Vagina (tissue), 2 donors: ENCODE measurements around the gene ZNF385B. TPM values are rescaled to one million over a fixed set of nuclear protein-coding genes. Genes with fewer than 3 reads are reported as not detected.

Source experiments
- DNase-seq, 2 donors: peaks; one replicate each; pipeline ENCODE4 v3.0.0-alpha.2; 2017; ENCODE audit errors: extremely low spot score in 2 of 2
- H3K27ac ChIP-seq: fragments of 200-600 bp; sonication (generic); one replicate; pipeline ENCODE4 v1.5.1; 2019
- H3K27me3 ChIP-seq: fragments of 200-600 bp; sonication (generic); one replicate; pipeline ENCODE4 v1.5.1; 2019
- H3K36me3 ChIP-seq, 2 donors: fragments of 200-600 bp; sonication (generic); one replicate each; pipeline ENCODE4 v1.5.1; 2017 to 2019
- H3K4me1 ChIP-seq: fragments of 200-600 bp; sonication (generic); one replicate; pipeline ENCODE4 v1.5.1; 2019
- H3K4me3 ChIP-seq, 2 donors: fragments of 200-600 bp; sonication (generic); 1 replicate in 1 of 2; 2 replicates in 1 of 2; pipeline ENCODE4 v1.5.1; 2016 to 2019
- H3K9me3 ChIP-seq: fragments of 200-600 bp; sonication (generic); one replicate; pipeline ENCODE4 v1.5.1; 2019
- CTCF ChIP-seq, 3 experiments: fragments of 450-650 bp in 2 of 3; fragments of 200-600 bp in 1 of 3; sonication (generic) in 1 of 3; IDR thresholded peaks; one replicate each; pipeline ENCODE4 v1.5.1; 2017 to 2019; ENCODE audit warnings: antibody characterized with exemption in 3 of 3, mild to moderate bottlenecking in 2 of 3, moderate library complexity in 2 of 3
- POLR2A ChIP-seq, 2 donors: fragments of 450-650 bp; IDR thresholded peaks; one replicate each; pipeline ENCODE4 v1.6.1; 2017; ENCODE audit warnings: antibody characterized with exemption in 2 of 2, mild to moderate bottlenecking in 2 of 2, moderate library complexity in 2 of 2
- POLR2AphosphoS5 ChIP-seq, 2 donors: sonication (generic); formaldehyde crosslinking; IDR thresholded peaks; one replicate each; pipeline ENCODE4 v1.9.0; 2017; ENCODE audit warnings: antibody characterized with exemption in 2 of 2, mild to moderate bottlenecking in 2 of 2, low read depth in 1 of 2; ENCODE audit not compliant: insufficient read depth in 1 of 2
- intact Hi-C: fragments of 100-400 bp; cut with DNase I; formaldehyde crosslinking; loops from one replicate; pipeline ENCODE4 v1.15.1; 2023
- total RNA-seq: library from RNA; depleted of rRNA; stranded (reverse); fragments of >200 nt; gene quantifications from one replicate; pipeline ENCODE4 v1.2.3, GENCODE V29; 2016

Gene ZNF385B
- total RNA-seq, 1 donor from 2014 or later, result 11.5 TPM

GRCh38 chr2:179512281-179513035, 349.0 kb downstream of the ZNF385B start:
- H3K9me3 ChIP-seq, result no peaks in the 10 kb centered on the region
- intact Hi-C loops, result no loop called here
- TF ChIP-seq CTCF (IDR thresholded peaks at IDR 0.05) (no peak), POLR2A (IDR thresholded peaks at IDR 0.05) (no peak), POLR2AphosphoS5 (IDR thresholded peaks at IDR 0.05; ENCODE audit: insufficient read depth in 1 of 2, low read depth in 1 of 2) (no peak)
- H3K4me1 ChIP-seq, result no peaks in the 10 kb centered on the region
- H3K36me3 ChIP-seq, result no peaks in the 10 kb centered on the region
- DNase-seq, result no peak
- H3K27ac ChIP-seq, result no peak overlapping the region
- no peaks in the 10 kb centered on the region for H3K27me3 ChIP-seq
- no peak overlapping the region for H3K4me3 ChIP-seq

GRCh38 chr2:179511105-179511789, 350.2 kb downstream of the ZNF385B start:
- Histone ChIP-seq H3K4me1 (no peaks in the 10 kb centered on the region), H3K9me3 (no peaks in the 10 kb centered on the region), H3K27me3 (no peaks in the 10 kb centered on the region), H3K27ac (no peak overlapping the region), H3K36me3 (no peaks in the 10 kb centered on the region), H3K4me3 (no peak overlapping the region)
- TF ChIP-seq CTCF (IDR thresholded peaks at IDR 0.05) (no peak), POLR2A (IDR thresholded peaks at IDR 0.05) (no peak)
- no peak for DNase-seq
- intact Hi-C loops, result no loop called here

GRCh38 chr2:179495315-179495714, 366.1 kb downstream of the ZNF385B start:
- Histone ChIP-seq H3K9me3 (no peaks in the 10 kb centered on the region), H3K4me1 (no peaks in the 10 kb centered on the region), H3K27ac (no peak overlapping the region), H3K27me3 (no peaks in the 10 kb centered on the region), H3K4me3 (no peak overlapping the region), H3K36me3 (no peaks in the 10 kb centered on the region)
- no peak for DNase-seq
- TF ChIP-seq POLR2A (IDR thresholded peaks at IDR 0.05), result no peak
- no peak for TF ChIP-seq POLR2AphosphoS5 (IDR thresholded peaks at IDR 0.05; ENCODE audit: insufficient read depth in 1 of 2, low read depth in 1 of 2)
- TF ChIP-seq CTCF (IDR thresholded peaks at IDR 0.05), result no peak
- intact Hi-C loops, result no loop called here

GRCh38 chr2:179488563-179488962, 372.8 kb downstream of the ZNF385B start:
- Histone ChIP-seq H3K4me3 (no peak overlapping the region), H3K27ac (no peak overlapping the region), H3K9me3 (no peaks in the 10 kb centered on the region), H3K36me3 (no peaks in the 10 kb centered on the region), H3K27me3 (no peaks in the 10 kb centered on the region), H3K4me1 (no peaks in the 10 kb centered on the region)
- no peak for DNase-seq
- intact Hi-C loops, result no loop called here
- TF ChIP-seq POLR2AphosphoS5 (IDR thresholded peaks at IDR 0.05; ENCODE audit: insufficient read depth in 1 of 2, low read depth in 1 of 2) (no peak), CTCF (IDR thresholded peaks at IDR 0.05) (no peak)
